ENCODE data around the gene CDK17.

Gene CDK17

GRCh38 chr12:96310067-96310466, 90.2 kb downstream of the CDK17 start:
- DNase-seq: no peak

GRCh38 chr12:96308881-96309280, 91.4 kb downstream of the CDK17 start:
- no peak for DNase-seq

- no peak for DNase-seq
Measured at GRCh38 chr12:96305665-96306064, 94.6 kb downstream of the CDK17 start.

- no peak for DNase-seq
Measured at GRCh38 chr12:96303653-96304052, 96.6 kb downstream of the CDK17 start.

GRCh38 chr12:96302687-96303310, 97.4 kb downstream of the CDK17 start:
- no peak for DNase-seq

- DNase-seq: no peak
Measured at GRCh38 chr12:96301732-96302131, 98.5 kb downstream of the CDK17 start.

- DNase-seq: no peak
Measured at GRCh38 chr12:96300064-96300463, 100.2 kb downstream of the CDK17 start.

GRCh38 chr12:96297504-96297903, 102.7 kb downstream of the CDK17 start:
- no peak for DNase-seq

GRCh38 chr12:96295532-96296160, 104.6 kb downstream of the CDK17 start:
- no peak for DNase-seq

- no peak for DNase-seq
Measured at GRCh38 chr12:96294831-96295230, 105.4 kb downstream of the CDK17 start.

GRCh38 chr12:96293093-96293492, 107.1 kb downstream of the CDK17 start:
- DNase-seq: no peak

GRCh38 chr12:96289067-96289466, 111.2 kb downstream of the CDK17 start:
- DNase-seq: no peak

GRCh38 chr12:96285158-96285557, 115.1 kb downstream of the CDK17 start:
- no peak for DNase-seq

GRCh38 chr12:96274331-96274730, 125.9 kb downstream of the CDK17 start:
- DNase-seq: no peak

GRCh38 chr12:96271469-96272199, 128.6 kb downstream of the CDK17 start:
- no peak for DNase-seq

GRCh38 chr12:96266238-96266637, 134.0 kb downstream of the CDK17 start:
- no peak for DNase-seq

GRCh38 chr12:96265836-96266235, 134.4 kb downstream of the CDK17 start:
- DNase-seq: no peak

- DNase-seq: no peak
Measured at GRCh38 chr12:96265400-96265799, 134.8 kb downstream of the CDK17 start.

GRCh38 chr12:96263449-96263902, 136.8 kb downstream of the CDK17 start:
- DNase-seq: no peak

- DNase-seq: no peak
Measured at GRCh38 chr12:96261557-96261956, 138.7 kb downstream of the CDK17 start.

- no peak for DNase-seq
Measured at GRCh38 chr12:96260644-96261043, 139.6 kb downstream of the CDK17 start.

- DNase-seq: no peak
Measured at GRCh38 chr12:96260231-96260630, 140.0 kb downstream of the CDK17 start.

- peak; percentile 38 for DNase-seq
Measured at GRCh38 chr12:96258104-96258961, 141.9 kb downstream of the CDK17 start.
